ENCODE results near the gene ADGRB3. TPM values are rescaled to one million over a fixed set of nuclear protein-coding genes. Genes with fewer than 3 reads are reported as not detected.

The ADGRB3 gene
- total RNA-seq, 1 donor from 2014 or later: 1.5 TPM

DNA sequence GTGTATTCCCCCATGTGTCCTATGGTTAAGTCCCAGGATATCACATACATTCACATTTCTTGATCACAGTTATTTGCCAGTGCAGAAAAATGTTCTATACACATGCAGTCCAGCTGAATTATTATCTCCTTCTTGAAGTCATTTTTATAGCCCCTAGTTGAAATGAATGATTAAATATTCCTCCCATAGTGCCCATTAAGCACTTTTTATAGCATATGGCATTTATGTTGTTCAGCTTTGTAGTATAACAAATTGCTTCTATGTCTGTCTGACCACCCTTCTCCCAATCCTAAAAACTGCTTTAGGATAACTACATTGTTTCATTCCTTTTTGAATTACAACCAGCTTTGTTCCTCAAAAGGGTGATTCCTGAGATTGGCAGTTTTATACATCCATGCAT is 123.5 kb downstream of the ADGRB3 start:
- no peak for DNase-seq (ENCODE audit: low spot score)
- no peaks in the 10 kb centered on the region for H3K9me3 ChIP-seq (ENCODE audit: low read depth)
- no peak overlapping the region for H3K4me2 ChIP-seq
- H3K4me3 ChIP-seq: no peak overlapping the region
- no peak overlapping the region for H3K27ac ChIP-seq
- no peak overlapping the region for H2AFZ ChIP-seq (replicated peaks)
- no peak for TF ChIP-seq EZH2 (IDR thresholded peaks at IDR 0.05)
- no peak for TF ChIP-seq EZH2phosphoT487 (IDR thresholded peaks at IDR 0.05)
- TF ChIP-seq, protein P1, sequence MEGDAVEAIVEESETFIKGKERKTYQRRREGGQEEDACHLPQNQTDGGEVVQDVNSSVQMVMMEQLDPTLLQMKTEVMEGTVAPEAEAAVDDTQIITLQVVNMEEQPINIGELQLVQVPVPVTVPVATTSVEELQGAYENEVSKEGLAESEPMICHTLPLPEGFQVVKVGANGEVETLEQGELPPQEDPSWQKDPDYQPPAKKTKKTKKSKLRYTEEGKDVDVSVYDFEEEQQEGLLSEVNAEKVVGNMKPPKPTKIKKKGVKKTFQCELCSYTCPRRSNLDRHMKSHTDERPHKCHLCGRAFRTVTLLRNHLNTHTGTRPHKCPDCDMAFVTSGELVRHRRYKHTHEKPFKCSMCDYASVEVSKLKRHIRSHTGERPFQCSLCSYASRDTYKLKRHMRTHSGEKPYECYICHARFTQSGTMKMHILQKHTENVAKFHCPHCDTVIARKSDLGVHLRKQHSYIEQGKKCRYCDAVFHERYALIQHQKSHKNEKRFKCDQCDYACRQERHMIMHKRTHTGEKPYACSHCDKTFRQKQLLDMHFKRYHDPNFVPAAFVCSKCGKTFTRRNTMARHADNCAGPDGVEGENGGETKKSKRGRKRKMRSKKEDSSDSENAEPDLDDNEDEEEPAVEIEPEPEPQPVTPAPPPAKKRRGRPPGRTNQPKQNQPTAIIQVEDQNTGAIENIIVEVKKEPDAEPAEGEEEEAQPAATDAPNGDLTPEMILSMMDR (IDR thresholded peaks at IDR 0.05): no peak
- no peaks in the 10 kb centered on the region for H3K36me3 ChIP-seq
- H4K20me1 ChIP-seq (ENCODE audit: low read depth): no peaks in the 10 kb centered on the region
- no peak overlapping the region for H3K27ac Mint-ChIP-seq
- H3K27me3 Mint-ChIP-seq (ENCODE audit: insufficient read depth, low read depth): no peaks in the 10 kb centered on the region
- H3K9ac ChIP-seq: no peak overlapping the region
- no peaks in the 10 kb centered on the region for H3F3A ChIP-seq (ENCODE audit: low read depth)
- no peaks in the 10 kb centered on the region for H3K4me1 Mint-ChIP-seq
- H3K27me3 ChIP-seq: no peaks in the 10 kb centered on the region
- no peak overlapping the region for H3K4me3 Mint-ChIP-seq
- no peaks in the 10 kb centered on the region for H3K79me2 ChIP-seq (ENCODE audit: low read depth)
- no peaks in the 10 kb centered on the region for H3K36me3 Mint-ChIP-seq
- H3K4me1 ChIP-seq: no peaks in the 10 kb centered on the region
- H3K9me3 Mint-ChIP-seq: no peaks in the 10 kb centered on the region

- Mint-ChIP-seq H3K4me1 (no peaks in the 10 kb centered on the region), H3K27me3 (ENCODE audit: insufficient read depth, low read depth) (no peaks in the 10 kb centered on the region), H3K27ac (no peak overlapping the region), H3K36me3 (no peaks in the 10 kb centered on the region), H3K4me3 (no peak overlapping the region), H3K9me3 (no peaks in the 10 kb centered on the region)
- no peak for DNase-seq (ENCODE audit: low spot score)
- TF ChIP-seq, protein P1 (IDR thresholded peaks at IDR 0.05): no peak
- no peak for TF ChIP-seq EZH2 (IDR thresholded peaks at IDR 0.05)
- TF ChIP-seq EZH2phosphoT487 (IDR thresholded peaks at IDR 0.05): no peak
- Histone ChIP-seq H4K20me1 (ENCODE audit: low read depth) (no peaks in the 10 kb centered on the region), H3K9ac (no peak overlapping the region), H3K4me3 (no peak overlapping the region), H3K27me3 (no peaks in the 10 kb centered on the region), H3F3A (ENCODE audit: low read depth) (no peaks in the 10 kb centered on the region), H3K9me3 (ENCODE audit: low read depth) (no peaks in the 10 kb centered on the region), H3K27ac (no peak overlapping the region), H3K36me3 (no peaks in the 10 kb centered on the region), H2AFZ (replicated peaks) (no peak overlapping the region), H3K79me2 (ENCODE audit: low read depth) (no peaks in the 10 kb centered on the region), H3K4me1 (no peaks in the 10 kb centered on the region), H3K4me2 (no peak overlapping the region)
Observed at GRCh38 chr6:68760485-68760884, 125.4 kb downstream of the ADGRB3 start.

DNA sequence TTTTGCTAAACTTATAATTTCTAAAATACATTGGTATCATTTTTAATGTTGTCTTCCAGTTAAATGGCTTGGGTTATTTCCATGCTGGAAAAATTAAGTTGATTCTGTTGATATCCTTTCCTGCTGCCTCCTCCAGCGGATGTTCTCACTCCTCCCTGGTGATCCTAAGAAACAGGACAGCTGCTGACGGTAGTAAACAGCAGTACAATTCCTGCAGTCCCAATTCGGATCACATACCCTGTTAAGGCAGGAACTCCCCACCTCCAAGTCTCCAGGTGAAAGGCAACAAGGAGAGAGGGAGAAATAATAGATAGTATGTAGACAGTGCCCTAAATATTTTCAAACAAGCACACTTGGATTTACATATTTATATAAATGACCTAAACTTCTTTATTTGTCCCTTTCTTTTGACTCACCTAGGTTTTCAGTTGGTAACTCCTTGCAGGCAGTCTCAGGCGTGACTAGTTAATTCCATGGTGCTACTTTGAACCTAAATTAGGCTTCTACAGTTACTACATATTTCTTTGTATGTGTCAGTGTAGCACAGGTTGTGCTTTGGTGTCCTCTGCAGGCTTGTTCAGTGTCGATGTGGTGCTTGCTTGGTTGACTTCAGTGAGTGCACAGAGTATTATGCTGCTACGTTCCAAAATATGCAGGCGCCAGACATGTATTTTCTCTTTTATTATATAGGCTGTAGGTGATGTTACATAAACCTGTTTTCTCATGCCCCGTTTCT is 126.0 kb downstream of the ADGRB3 start:
- Mint-ChIP-seq H3K4me1 (no peaks in the 10 kb centered on the region), H3K9me3 (no peaks in the 10 kb centered on the region), H3K27me3 (ENCODE audit: insufficient read depth, low read depth) (no peaks in the 10 kb centered on the region), H3K27ac (no peak overlapping the region), H3K4me3 (no peak overlapping the region), H3K36me3 (no peaks in the 10 kb centered on the region)
- H3K27ac ChIP-seq: no peak overlapping the region
- H4K20me1 ChIP-seq (ENCODE audit: low read depth): no peaks in the 10 kb centered on the region
- H3K36me3 ChIP-seq: no peaks in the 10 kb centered on the region
- H2AFZ ChIP-seq (replicated peaks): no peak overlapping the region
- TF ChIP-seq, protein P1 (IDR thresholded peaks at IDR 0.05): no peak
- TF ChIP-seq EZH2 (IDR thresholded peaks at IDR 0.05) (no peak), EZH2phosphoT487 (IDR thresholded peaks at IDR 0.05) (no peak)
- no peak overlapping the region for H3K9ac ChIP-seq
- DNase-seq (ENCODE audit: low spot score): no peak
- no peaks in the 10 kb centered on the region for H3F3A ChIP-seq (ENCODE audit: low read depth)
- no peak overlapping the region for H3K4me3 ChIP-seq
- H3K4me1 ChIP-seq: no peaks in the 10 kb centered on the region
- H3K4me2 ChIP-seq: no peak overlapping the region
- no peaks in the 10 kb centered on the region for H3K79me2 ChIP-seq (ENCODE audit: low read depth)
- no peaks in the 10 kb centered on the region for H3K27me3 ChIP-seq
- H3K9me3 ChIP-seq (ENCODE audit: low read depth): no peaks in the 10 kb centered on the region

Data from neural progenitor cell (in vitro differentiated cells).